ENCODE data around the gene TNNC1.
A peak's percentile ranks its signal among the peaks of the same experiment; 100 is the strongest.

GRCh38 chr3:52471371-52472238, 17.8 kb upstream of the TNNC1 start:
- TF ChIP-seq CTCF (IDR thresholded peaks at IDR 0.05; ENCODE audit: low read depth, low read length) (peak; percentile 46), EZH2phosphoT487 (IDR thresholded peaks at IDR 0.05; ENCODE audit: low read depth) (no peak)

All from OCI-LY3 (cell line).